Central memory CD8-positive, alpha-beta T cell (primary cell): Measurements from ENCODE around the gene CKS1B.
A peak's percentile ranks its signal among the peaks of the same experiment; 100 is the strongest.
"Not testable (repeated sequence)": the region's sequence is repeated elsewhere in the genome, so short reads cannot be mapped to it uniquely, and the experiment has no call there.

Experiments
- ATAC-seq: fragments of 150-1000 bp; cut with Tn5 transposase; replicated peaks from 2 replicates; pipeline ENCODE4 v1.10.0; 2022; ENCODE audit warnings: mild to moderate bottlenecking, moderate FRiP score, moderate number of reproducible peaks; ENCODE audit not compliant: poor library complexity, severe bottlenecking; ENCODE audit errors: extremely low read depth
- DNase-seq, 2 donors: peaks; one replicate each; pipeline ENCODE4 v3.0.0; 2021; ENCODE audit warnings: low spot score in 2 of 2
- H3K27ac Mint-ChIP-seq: one replicate; pipeline ENCODE4 v1.8.0; 2022; ENCODE audit warnings: low read depth, mild to moderate bottlenecking, moderate library complexity, mixed read lengths
- H3K27me3 Mint-ChIP-seq: one replicate; pipeline ENCODE4 v1.8.0; 2022; ENCODE audit warnings: mixed read lengths
- H3K36me3 Mint-ChIP-seq: one replicate; pipeline ENCODE4 v1.8.0; 2022; ENCODE audit warnings: mild to moderate bottlenecking, moderate library complexity, mixed read lengths; ENCODE audit not compliant: insufficient read depth
- H3K4me1 Mint-ChIP-seq: one replicate; pipeline ENCODE4 v1.8.0; 2022; ENCODE audit warnings: mixed read lengths
- H3K4me3 Mint-ChIP-seq: one replicate; pipeline ENCODE4 v1.8.0; 2022; ENCODE audit warnings: mild to moderate bottlenecking, moderate library complexity, mixed read lengths
- H3K9me3 Mint-ChIP-seq: one replicate; pipeline ENCODE4 v1.8.0; 2022; ENCODE audit warnings: mixed read lengths

The CKS1B gene

DNA sequence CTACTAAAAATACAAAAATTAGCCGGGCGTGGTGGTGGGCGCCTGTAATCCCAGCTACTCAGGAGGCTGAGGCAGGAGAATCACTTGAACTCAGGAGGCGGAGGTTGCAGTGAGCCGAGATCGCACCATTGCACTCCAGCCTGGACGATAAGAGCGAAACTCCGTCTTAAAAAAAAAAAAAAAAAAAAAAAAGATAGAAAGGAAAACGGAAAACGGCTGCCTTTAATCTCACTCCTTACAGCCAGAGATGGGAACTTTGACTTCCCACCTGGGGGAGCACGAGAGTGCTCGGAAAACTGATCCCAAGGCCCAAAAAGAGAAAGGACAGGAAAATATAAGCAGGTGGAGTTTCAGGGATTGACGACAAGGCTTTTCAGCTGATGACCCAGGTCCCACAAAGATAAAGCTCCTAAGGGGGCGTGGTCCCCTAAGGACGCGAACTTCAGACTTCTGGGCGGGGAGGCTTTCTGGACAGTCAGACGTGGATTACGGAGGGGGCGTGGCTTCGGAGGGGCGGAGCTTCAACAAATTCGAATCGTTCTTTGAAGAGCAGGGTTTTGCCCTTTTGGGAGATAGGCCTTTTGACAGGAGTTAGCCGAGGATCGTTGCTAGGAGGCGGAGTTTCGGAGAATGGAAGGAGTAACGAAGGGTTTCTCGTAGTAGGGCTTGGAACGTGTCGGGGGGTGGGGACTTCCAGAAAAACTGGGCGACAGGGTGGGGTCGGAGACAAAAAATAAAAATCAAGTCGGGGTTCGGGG lies 958 bp upstream of the CKS1B start:
- peaks cover 7% of the 10 kb centered on the region for H3K36me3 Mint-ChIP-seq

DNA sequence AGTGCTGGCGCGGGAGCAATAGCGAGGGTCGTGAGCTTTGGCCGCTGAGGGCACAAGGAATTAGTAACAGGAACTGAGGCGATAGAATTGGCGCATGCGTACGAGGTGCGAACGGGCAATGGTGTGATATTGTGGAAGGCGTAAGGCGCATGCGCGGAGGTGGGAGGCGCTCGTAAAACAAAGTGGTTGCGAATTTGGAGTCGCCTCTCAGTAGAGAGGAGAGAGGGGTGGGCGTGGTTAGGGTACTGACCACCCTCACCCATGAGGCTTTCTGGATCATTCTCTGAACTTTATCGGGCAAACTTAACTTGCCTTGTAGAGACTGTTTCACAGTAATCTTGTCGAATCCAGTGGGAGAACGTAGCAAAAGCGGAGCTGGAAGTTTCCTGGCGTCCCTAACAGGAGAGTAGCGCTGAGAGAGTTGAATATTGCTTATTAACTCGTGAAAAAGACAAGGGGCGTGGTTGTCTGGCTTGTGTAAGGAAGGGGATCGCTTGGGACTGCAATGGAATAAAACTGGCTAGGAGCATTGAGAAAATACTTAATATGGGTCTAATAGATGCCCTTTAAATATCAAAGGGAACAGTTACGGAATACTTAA lies 427 bp downstream of the CKS1B start:
- DNase-seq, result peak in 1 of 2 donors; percentile 92
- no peaks in the 10 kb centered on the region for H3K9me3 Mint-ChIP-seq
- H3K36me3 Mint-ChIP-seq, result peaks cover 2% of the 10 kb centered on the region
- peaks cover 24% of the 10 kb centered on the region for H3K4me1 Mint-ChIP-seq
- peak; percentile 49 for ATAC-seq
- no peak overlapping the region for H3K27ac Mint-ChIP-seq
- no peak overlapping the region for H3K4me3 Mint-ChIP-seq
- H3K27me3 Mint-ChIP-seq, result no peaks in the 10 kb centered on the region

More for the DNA sequence above, 958 bp upstream of the CKS1B start:
- Mint-ChIP-seq H3K27ac (no peak overlapping the region), H3K27me3 (no peaks in the 10 kb centered on the region), H3K9me3 (no peaks in the 10 kb centered on the region), H3K4me1 (peaks cover 36% of the 10 kb centered on the region), H3K4me3 (no peak overlapping the region)
- ATAC-seq, result peak; percentile 15
- peak; percentile 83 to 85 for DNase-seq

DNA sequence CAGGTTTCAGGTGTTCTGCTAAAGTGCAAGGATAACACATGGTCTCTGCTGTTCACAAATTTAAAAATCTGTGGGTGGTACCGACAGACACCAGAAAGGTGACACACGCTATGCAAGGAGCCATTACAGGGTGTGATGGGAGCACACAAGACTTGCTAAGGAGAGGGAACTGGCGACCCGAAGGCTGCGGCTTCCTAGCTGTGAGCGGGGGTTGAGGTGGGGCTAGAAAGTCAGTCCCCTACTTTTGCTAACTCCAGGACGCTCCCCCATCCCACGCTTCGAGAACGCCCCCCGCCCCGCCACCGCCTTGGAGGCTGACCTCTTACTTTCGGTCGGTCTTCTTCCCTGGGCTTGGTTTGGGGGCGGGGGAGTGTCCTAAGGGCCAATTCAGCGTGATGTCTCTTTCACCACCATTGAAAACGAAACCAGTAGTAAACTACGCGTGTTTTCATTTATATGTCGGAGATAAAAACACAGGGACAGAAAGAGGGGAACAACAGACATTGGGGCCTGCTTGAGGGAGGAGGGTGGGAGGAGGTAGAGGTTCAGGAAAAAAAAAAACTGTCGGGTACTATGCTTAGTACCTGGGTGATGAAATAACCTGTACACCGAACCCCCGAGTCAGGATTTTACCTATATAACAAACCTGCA lies 1.1 kb downstream of the CKS1B start:
- no peaks in the 10 kb centered on the region for H3K9me3 Mint-ChIP-seq
- ATAC-seq (no peak), DNase-seq (no peak)
- no peak overlapping the region for H3K4me3 Mint-ChIP-seq
- H3K36me3 Mint-ChIP-seq, result peaks cover 2% of the 10 kb centered on the region
- H3K27me3 Mint-ChIP-seq, result no peaks in the 10 kb centered on the region
- no peak overlapping the region for H3K27ac Mint-ChIP-seq
- peaks cover 24% of the 10 kb centered on the region for H3K4me1 Mint-ChIP-seq

DNA sequence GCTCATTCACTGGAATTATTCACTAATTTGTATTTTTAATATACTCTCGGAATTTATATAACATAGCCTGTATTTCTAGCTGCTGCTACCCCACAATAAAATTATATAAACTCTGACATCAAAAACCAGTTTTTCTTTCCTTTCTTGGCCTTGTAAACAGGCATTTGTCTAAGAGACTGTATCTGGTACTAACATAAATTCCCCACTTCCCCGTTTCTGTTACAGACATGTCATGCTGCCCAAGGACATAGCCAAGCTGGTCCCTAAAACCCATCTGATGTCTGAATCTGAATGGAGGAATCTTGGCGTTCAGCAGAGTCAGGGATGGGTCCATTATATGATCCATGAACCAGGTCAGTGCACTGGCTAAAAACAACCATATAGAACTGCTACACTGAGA lies 3.3 kb downstream of the CKS1B start:
- not testable (repeated sequence) for H3K27ac Mint-ChIP-seq, H3K4me3 Mint-ChIP-seq

DNA sequence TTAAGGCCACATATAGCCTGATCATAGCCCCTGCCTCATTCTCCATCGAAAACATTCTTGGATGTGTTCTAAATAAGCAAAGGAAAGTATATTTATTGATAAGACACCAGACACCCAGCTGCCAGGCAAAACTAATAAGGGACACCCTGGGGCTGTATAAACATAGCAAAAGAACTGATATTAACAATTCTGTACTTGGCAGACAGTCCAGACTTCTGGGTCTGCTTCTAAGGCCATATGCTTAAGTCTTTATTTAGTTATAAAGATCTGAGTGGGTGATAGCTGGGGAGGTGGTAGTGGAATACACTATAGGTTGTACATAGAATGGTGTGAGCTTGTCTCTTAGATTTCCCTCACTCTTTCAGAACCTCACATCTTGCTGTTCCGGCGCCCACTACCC lies 3.9 kb downstream of the CKS1B start:
- H3K27ac Mint-ChIP-seq, result no peak overlapping the region

More for the DNA sequence above, 3.3 kb downstream of the CKS1B start:
- H3K9me3 Mint-ChIP-seq, H3K4me1 Mint-ChIP-seq, H3K27me3 Mint-ChIP-seq, ATAC-seq, DNase-seq, H3K36me3 Mint-ChIP-seq: not testable (repeated sequence)

DNA sequence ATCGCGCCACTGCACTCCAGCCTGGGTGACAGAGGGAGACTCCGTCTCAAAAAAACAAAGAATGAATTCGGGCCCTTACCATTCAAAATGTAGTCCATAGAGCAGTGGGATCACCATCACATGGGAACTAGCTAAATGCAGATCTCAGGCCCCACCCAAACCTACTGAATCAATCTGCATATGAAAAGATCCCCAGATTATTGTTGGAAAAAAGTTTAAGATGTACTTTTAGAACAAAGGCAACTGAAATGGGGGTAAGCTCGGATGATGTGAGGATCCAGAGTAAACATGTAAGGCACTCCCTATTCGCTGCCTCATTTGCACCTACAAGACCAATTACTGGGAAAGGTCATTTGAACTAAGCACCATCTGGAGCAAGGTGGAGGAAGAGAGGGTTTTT lies 7.9 kb downstream of the CKS1B start:
- no peaks in the 10 kb centered on the region for H3K4me1 Mint-ChIP-seq
- H3K27me3 Mint-ChIP-seq, result no peaks in the 10 kb centered on the region
- H3K36me3 Mint-ChIP-seq, result peaks cover 10% of the 10 kb centered on the region
- H3K9me3 Mint-ChIP-seq, result no peaks in the 10 kb centered on the region
- no peak overlapping the region for H3K4me3 Mint-ChIP-seq
- ATAC-seq (no peak), DNase-seq (no peak)
- H3K27ac Mint-ChIP-seq, result no peak overlapping the region

More for the DNA sequence above, 3.9 kb downstream of the CKS1B start:
- Mint-ChIP-seq H3K27me3 (no peaks in the 10 kb centered on the region), H3K4me1 (no peaks in the 10 kb centered on the region), H3K9me3 (no peaks in the 10 kb centered on the region), H3K36me3 (no peaks in the 10 kb centered on the region), H3K4me3 (no peak overlapping the region)
- DNase-seq (no peak), ATAC-seq (no peak)

DNA sequence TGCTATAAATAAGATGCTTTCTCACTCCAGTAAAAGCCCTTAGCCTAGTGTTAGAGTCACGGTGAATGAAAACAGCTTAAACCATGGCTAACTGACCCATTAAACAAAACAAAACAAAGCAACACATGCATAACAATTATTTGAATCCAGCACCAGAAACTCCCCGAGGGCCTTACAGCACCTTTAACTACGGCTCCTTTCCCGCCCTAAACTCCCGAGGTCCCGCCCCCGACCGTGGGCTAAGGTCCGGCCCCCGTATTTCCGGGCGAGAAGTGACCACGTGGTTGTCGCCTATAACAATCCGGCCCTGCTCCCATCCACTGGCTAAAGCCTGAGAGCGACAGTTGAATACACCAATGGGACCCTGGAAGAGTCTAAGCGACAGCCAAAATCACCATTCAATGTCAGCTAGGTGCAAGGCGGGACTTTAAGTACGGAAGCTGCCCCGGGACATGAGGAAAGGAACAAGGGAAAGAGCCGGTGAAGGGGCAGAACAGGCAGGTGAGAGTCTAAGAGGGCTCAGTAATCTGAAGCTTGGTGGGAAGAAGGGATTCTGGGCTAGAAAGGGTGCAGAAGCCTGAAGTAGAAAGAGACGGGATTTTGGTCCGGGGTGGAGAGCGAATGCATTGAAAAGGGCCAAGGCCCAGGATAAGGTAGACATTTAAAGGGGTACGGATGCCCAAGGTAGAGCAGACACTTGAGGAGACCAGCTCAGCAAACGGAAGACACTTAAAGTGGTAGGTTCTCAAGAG lies 8.6 kb downstream of the CKS1B start, which contains the start of gene FLAD1:
Gene FLAD1 (plus strand): TSS at position 448 of the 752 bp plus-strand sequence. CDS start 351 bp downstream, outside the sequence.
- Mint-ChIP-seq H3K27me3 (no peaks in the 10 kb centered on the region), H3K9me3 (no peaks in the 10 kb centered on the region), H3K4me3 (no peak within 1 kb of the TSS), H3K4me1 (no peaks in the 10 kb centered on the region), H3K27ac (no peak within 1 kb of the TSS), H3K36me3 (peaks cover 16% of the 10 kb centered on the region)
- DNase-seq, result peak; percentile 80 to 94
- ATAC-seq, result peak; percentile 100

DNA sequence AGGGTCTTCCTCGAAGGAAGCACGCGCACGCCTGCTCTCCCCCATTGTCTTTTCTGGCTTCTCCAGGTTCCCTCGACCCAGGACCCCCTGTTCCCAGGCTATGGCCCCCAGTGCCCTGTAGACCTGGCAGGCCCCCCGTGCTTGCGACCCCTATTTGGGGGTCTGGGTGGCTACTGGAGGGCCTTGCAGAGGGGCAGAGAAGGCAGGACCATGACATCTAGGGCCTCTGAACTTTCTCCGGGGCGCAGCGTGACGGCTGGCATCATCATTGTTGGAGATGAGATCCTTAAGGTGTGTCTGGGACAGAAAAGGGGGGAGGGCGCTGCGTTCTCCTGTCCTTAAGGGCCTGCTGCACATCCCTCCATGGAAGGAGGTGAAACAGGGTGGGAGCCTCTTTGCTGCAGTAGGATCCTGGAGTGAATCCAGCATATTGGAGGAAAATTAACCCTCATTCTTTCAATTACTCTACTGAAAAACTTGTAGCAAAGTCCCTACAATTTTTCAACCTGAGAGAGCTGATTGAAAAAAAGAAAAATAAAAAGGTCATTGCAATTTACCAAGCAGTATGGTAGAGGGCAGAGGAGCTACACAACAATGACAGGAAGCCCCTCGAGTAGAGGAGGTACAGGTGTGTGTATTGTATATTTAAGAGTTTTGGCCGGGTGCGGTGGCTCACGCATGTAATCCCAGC lies 9.4 kb downstream of the CKS1B start:
- peaks cover 2% of the 10 kb centered on the region for H3K4me1 Mint-ChIP-seq
- H3K27me3 Mint-ChIP-seq, result no peaks in the 10 kb centered on the region
- H3K4me3 Mint-ChIP-seq, result no peak overlapping the region
- ATAC-seq (no peak), DNase-seq (no peak)
- no peaks in the 10 kb centered on the region for H3K9me3 Mint-ChIP-seq
- no peak overlapping the region for H3K27ac Mint-ChIP-seq
- peaks cover 22% of the 10 kb centered on the region for H3K36me3 Mint-ChIP-seq

DNA sequence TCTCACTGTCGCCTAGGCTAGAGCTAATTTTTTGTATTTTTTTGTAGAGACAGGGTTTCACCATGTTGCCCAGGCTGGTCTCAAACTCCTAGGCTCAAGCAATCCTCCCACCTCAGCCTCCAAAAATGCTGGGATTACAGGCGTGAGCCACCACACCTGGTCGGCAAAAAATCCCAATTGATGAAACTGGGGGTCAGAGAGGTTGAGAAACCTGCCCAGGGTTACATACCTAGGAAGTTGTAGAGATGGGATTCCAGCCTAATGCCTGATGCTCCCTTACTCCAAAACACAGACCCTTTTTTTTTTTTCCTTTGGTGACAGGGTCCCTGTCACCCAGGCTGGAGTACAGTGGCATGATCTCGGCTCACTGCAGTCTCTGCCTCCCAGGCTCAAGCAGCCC lies 12.3 kb downstream of the CKS1B start:
- H3K36me3 Mint-ChIP-seq, result peaks cover 32% of the 10 kb centered on the region
- ATAC-seq, H3K9me3 Mint-ChIP-seq, H3K27me3 Mint-ChIP-seq, DNase-seq, H3K27ac Mint-ChIP-seq, H3K4me3 Mint-ChIP-seq: not testable (repeated sequence)
- peaks cover 14% of the 10 kb centered on the region for H3K4me1 Mint-ChIP-seq

DNA sequence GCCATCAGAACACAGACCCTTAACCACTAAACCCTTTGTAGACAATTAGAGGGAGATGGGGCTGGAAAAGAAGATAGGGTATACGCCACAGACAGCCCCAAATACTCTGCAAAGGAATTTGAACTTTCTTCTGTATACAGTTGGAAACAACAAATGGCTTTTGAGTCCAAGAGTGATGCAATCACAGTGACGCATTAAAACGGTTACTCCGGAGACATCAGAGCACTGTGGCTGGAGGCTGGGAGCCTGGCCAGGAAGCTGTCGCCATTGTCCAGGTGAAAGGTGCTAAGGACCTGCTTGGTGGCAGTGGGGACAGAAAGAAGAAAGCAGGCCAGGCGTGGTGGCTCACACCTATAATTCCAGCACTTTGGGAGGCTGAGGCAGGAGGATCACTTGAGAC lies 12.8 kb downstream of the CKS1B start:
- Mint-ChIP-seq H3K4me3 (no peak overlapping the region), H3K9me3 (no peaks in the 10 kb centered on the region), H3K27me3 (no peaks in the 10 kb centered on the region), H3K36me3 (peaks cover 32% of the 10 kb centered on the region), H3K27ac (no peak overlapping the region), H3K4me1 (peaks cover 14% of the 10 kb centered on the region)
- no peak for DNase-seq
- no peak for ATAC-seq

DNA sequence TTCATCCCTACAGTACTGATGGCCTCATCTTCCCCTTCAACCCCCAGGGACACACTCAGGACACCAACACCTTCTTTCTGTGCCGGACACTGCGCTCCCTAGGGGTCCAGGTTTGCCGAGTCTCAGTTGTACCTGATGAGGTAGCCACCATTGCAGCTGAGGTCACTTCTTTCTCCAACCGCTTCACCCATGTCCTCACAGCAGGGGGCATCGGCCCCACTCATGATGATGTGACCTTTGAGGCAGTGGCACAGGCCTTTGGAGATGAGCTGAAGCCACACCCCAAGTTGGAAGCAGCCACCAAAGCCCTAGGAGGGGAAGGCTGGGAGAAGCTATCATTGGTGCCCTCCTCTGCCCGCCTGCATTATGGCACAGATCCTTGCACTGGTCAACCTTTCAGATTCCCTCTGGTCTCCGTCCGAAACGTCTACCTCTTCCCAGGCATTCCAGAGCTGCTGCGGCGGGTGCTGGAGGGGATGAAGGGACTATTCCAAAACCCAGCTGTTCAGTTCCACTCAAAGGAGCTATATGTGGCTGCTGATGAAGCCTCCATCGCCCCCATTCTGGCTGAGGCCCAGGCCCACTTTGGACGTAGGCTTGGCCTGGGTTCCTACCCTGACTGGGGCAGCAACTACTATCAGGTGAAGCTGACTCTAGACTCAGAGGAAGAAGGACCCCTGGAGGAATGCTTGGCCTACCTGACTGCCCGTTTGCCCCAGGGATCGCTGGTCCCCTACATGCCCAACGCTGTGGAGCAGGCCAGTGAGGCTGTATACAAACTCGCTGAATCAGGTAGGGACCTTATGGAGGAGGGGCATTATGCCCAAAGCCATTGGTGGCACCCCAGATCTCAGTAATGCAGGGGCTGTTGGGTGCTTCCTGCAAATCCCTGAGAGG lies 13.8 kb downstream of the CKS1B start:
- Mint-ChIP-seq H3K4me1 (peaks cover 14% of the 10 kb centered on the region), H3K9me3 (no peaks in the 10 kb centered on the region), H3K27ac (no peak overlapping the region), H3K27me3 (no peaks in the 10 kb centered on the region), H3K4me3 (no peak overlapping the region), H3K36me3 (peaks cover 32% of the 10 kb centered on the region)
- no peak for ATAC-seq
- no peak for DNase-seq
